ENCODE results near the gene CTNNA3. TPM values are rescaled to one million over a fixed set of nuclear protein-coding genes. Genes with fewer than 3 reads are reported as not detected.

The CTNNA3 gene
- total RNA-seq, 4 donors from 2014 or later: 14.3 to 49.5 (median 24.2) TPM

- no peak for TF ChIP-seq POLR2A (IDR thresholded peaks at IDR 0.05)
- TF ChIP-seq CTCF (IDR thresholded peaks at IDR 0.05 in 4 of 5, conservative IDR thresholded peaks at IDR 0.05 in 1 of 5): no peak
- Histone ChIP-seq H3K27ac (no peak overlapping the region), H3K4me1 (peaks cover 0 to 7% of the 10 kb centered on the region in 2 donors), H3K36me3 (no peaks in the 10 kb centered on the region), H3K27me3 (no peaks in the 10 kb centered on the region), H3K4me3 (no peak overlapping the region), H3K9me3 (no peaks in the 10 kb centered on the region)
- intact Hi-C loops (cut with DNase I; ENCODE audit: low total_unique reads) (no loop called here), in situ Hi-C loops (cut with MboI; ENCODE audit: low sequenced_read_pairs in 4 of 4) (no loop called here)
- ATAC-seq (peak; percentile 53 to 75), DNase-seq (no peak)
Observed at GRCh38 chr10:66762218-66762729, 933.7 kb downstream of the CTNNA3 start.

- H3K27ac ChIP-seq: no peak overlapping the region
- H3K36me3 ChIP-seq: no peaks in the 10 kb centered on the region
- no peaks in the 10 kb centered on the region for H3K9me3 ChIP-seq
- TF ChIP-seq CTCF (IDR thresholded peaks at IDR 0.05 in 4 of 5, conservative IDR thresholded peaks at IDR 0.05 in 1 of 5): no peak
- TF ChIP-seq POLR2A (IDR thresholded peaks at IDR 0.05): no peak
- no peak overlapping the region for H3K4me3 ChIP-seq
- H3K4me1 ChIP-seq: peaks cover 0 to 7% of the 10 kb centered on the region in 2 donors
- DNase-seq: no peak
- H3K27me3 ChIP-seq: no peaks in the 10 kb centered on the region
- ATAC-seq: no peak
- intact Hi-C loops (cut with DNase I; ENCODE audit: low total_unique reads) (no loop called here), in situ Hi-C loops (cut with MboI; ENCODE audit: low sequenced_read_pairs in 4 of 4) (no loop called here)
Observed at GRCh38 chr10:66760941-66761340, 935.1 kb downstream of the CTNNA3 start.

- H3K4me3 ChIP-seq: no peak overlapping the region
- ATAC-seq (no peak), DNase-seq (no peak)
- no peaks in the 10 kb centered on the region for H3K36me3 ChIP-seq
- in situ Hi-C loops (cut with MboI; ENCODE audit: low sequenced_read_pairs in 4 of 4): no loop called here
- intact Hi-C loops (cut with DNase I; ENCODE audit: low total_unique reads): no loop called here
- no peaks in the 10 kb centered on the region for H3K9me3 ChIP-seq
- no peaks in the 10 kb centered on the region for H3K27me3 ChIP-seq
- H3K27ac ChIP-seq: no peak overlapping the region
- TF ChIP-seq POLR2A (IDR thresholded peaks at IDR 0.05) (no peak), CTCF (IDR thresholded peaks at IDR 0.05 in 4 of 5, conservative IDR thresholded peaks at IDR 0.05 in 1 of 5) (no peak)
- no peaks in the 10 kb centered on the region for H3K4me1 ChIP-seq
Observed at GRCh38 chr10:66755474-66755873, 940.5 kb downstream of the CTNNA3 start.

GRCh38 chr10:66752714-66753113, 943.3 kb downstream of the CTNNA3 start:
- Histone ChIP-seq H3K27me3 (no peaks in the 10 kb centered on the region), H3K4me3 (no peak overlapping the region), H3K4me1 (no peaks in the 10 kb centered on the region), H3K36me3 (no peaks in the 10 kb centered on the region), H3K9me3 (no peaks in the 10 kb centered on the region), H3K27ac (no peak overlapping the region)
- DNase-seq: no peak
- intact Hi-C loops (cut with DNase I; ENCODE audit: low total_unique reads) (no loop called here), in situ Hi-C loops (cut with MboI; ENCODE audit: low sequenced_read_pairs in 4 of 4) (no loop called here)
- TF ChIP-seq POLR2A (IDR thresholded peaks at IDR 0.05) (no peak), CTCF (IDR thresholded peaks at IDR 0.05 in 4 of 5, conservative IDR thresholded peaks at IDR 0.05 in 1 of 5) (no peak)
- ATAC-seq: no peak

- Histone ChIP-seq H3K27me3 (no peaks in the 10 kb centered on the region), H3K27ac (no peak overlapping the region), H3K4me3 (no peak overlapping the region), H3K9me3 (no peaks in the 10 kb centered on the region), H3K4me1 (peaks cover 0 to 4% of the 10 kb centered on the region in 2 donors), H3K36me3 (no peaks in the 10 kb centered on the region)
- DNase-seq: no peak
- intact Hi-C loops (cut with DNase I; ENCODE audit: low total_unique reads): no loop called here
- ATAC-seq: no peak
- in situ Hi-C loops (cut with MboI; ENCODE audit: low sequenced_read_pairs in 4 of 4): no loop called here
- TF ChIP-seq POLR2A (IDR thresholded peaks at IDR 0.05) (no peak), CTCF (IDR thresholded peaks at IDR 0.05 in 4 of 5, conservative IDR thresholded peaks at IDR 0.05 in 1 of 5) (no peak)
Observed at GRCh38 chr10:66748217-66748616, 947.8 kb downstream of the CTNNA3 start.
